Astrocyte of the cerebellum (primary cell): ENCODE data around the gene ARV1.

Experiments used
- DNase-seq: peaks from one replicate; pipeline ENCODE4 v3.0.0-alpha.2; 2011; ENCODE audit warnings: low read depth
- H3K4me3 ChIP-seq: 2 replicates; pipeline ENCODE4 v1.5.1; 2011; ENCODE audit warnings: mild to moderate bottlenecking, low read depth, low read length, moderate library complexity
- in situ Hi-C: cut with HindIII; loops from 2 replicates; pipeline ENCODE4 v1.10.0; 2017; ENCODE audit warnings: low sequenced_read_pairs
- TF ChIP-seq, protein P1 (sequence below): IDR thresholded peaks from 2 replicates; pipeline ENCODE4 v1.5.1; 2012; ENCODE audit warnings: low read length, low read depth, moderate library complexity, mild to moderate bottlenecking; ENCODE audit errors: missing control alignments

ARV1 gene

DNA sequence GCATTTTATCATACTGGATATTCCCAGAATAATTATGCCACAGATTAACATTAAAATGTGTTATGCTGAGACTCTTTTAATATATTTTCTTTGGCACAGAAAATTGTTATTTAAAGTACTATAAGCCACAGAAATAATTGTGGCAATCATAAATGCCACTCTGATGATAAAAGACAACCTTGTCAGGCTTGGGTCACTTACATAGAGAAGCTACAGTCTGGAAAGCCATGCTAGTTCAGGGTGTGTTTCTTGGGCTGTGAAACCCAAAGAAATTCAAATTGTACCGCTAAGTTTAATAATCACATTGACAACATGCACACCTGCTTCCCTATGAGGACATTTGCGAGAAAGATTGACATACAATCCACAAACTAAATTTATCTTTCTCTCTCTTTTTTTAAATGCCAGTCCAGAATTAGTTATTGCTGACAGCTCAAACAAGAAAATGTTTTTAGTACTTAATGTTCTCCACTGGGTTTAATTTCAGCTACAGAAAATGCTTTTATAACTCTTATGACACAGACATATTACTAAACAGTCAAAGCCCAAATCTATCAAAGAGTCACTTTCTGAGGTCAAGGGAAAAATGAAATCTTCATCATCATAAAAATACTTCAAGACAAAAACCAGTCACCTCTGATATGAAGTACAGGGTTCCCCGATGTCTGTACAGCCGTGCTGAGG is 38.9 kb upstream of the ARV1 start:
- TF ChIP-seq, protein P1, sequence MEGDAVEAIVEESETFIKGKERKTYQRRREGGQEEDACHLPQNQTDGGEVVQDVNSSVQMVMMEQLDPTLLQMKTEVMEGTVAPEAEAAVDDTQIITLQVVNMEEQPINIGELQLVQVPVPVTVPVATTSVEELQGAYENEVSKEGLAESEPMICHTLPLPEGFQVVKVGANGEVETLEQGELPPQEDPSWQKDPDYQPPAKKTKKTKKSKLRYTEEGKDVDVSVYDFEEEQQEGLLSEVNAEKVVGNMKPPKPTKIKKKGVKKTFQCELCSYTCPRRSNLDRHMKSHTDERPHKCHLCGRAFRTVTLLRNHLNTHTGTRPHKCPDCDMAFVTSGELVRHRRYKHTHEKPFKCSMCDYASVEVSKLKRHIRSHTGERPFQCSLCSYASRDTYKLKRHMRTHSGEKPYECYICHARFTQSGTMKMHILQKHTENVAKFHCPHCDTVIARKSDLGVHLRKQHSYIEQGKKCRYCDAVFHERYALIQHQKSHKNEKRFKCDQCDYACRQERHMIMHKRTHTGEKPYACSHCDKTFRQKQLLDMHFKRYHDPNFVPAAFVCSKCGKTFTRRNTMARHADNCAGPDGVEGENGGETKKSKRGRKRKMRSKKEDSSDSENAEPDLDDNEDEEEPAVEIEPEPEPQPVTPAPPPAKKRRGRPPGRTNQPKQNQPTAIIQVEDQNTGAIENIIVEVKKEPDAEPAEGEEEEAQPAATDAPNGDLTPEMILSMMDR = no peak
- no peak for DNase-seq
- in situ Hi-C loops = loop anchor here (25.0 kb wide), 1 partner anchor 272 kb away; no protein-coding TSS in a partner anchor
- no peak overlapping the region for H3K4me3 ChIP-seq

DNA sequence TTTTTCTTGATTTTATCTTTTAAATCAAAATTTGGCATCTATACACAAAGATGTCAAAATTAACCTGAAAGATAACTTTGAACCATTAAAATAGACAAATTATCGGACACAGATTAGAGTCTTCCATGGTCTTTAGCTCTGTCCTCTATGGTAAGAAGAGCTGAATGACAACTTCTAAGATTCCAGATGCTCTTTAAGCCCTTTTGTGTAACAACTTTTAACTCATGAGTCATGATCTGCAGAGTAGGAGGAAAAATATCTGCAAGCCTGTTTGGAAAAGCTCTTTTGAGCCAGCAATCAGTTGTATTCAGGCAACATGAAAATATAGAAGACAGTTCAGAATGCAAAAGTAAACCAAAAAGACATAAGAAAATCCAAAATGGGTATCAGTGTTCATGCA is 38.0 kb upstream of the ARV1 start:
- no peak overlapping the region for H3K4me3 ChIP-seq
- in situ Hi-C loops = loop anchor here (25.0 kb wide), 1 partner anchor 271 kb away; no protein-coding TSS in a partner anchor
- TF ChIP-seq, protein P1 = no peak
- DNase-seq = no peak

DNA sequence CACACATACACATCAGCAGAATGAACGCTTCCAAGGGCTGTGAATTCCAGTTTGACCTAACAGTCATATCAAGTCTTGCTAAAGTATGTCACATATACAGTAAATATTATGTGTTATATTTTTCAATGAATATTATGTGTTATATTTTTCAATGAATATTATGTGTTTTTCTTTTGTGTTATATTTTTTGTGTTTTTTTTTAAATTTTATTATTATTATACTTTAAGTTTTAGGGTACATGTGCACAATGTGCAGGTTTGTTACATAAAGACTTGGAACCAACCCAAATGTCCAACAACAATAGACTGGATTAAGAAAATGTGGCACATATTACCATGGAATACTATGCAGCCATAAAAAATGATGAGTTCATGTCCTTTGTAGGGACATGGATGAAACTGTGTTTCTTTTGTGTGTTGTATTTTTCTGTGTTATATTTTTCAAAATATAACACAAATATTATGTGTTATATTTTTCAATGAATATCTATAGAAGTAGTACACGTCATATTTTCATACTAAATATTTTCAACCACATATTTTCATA is 35.8 kb upstream of the ARV1 start:
- TF ChIP-seq, protein P1 = no peak
- in situ Hi-C loops = loop anchor here (25.0 kb wide), 1 partner anchor 269 kb away; no protein-coding TSS in a partner anchor
- no peak for DNase-seq
- no peak overlapping the region for H3K4me3 ChIP-seq

DNA sequence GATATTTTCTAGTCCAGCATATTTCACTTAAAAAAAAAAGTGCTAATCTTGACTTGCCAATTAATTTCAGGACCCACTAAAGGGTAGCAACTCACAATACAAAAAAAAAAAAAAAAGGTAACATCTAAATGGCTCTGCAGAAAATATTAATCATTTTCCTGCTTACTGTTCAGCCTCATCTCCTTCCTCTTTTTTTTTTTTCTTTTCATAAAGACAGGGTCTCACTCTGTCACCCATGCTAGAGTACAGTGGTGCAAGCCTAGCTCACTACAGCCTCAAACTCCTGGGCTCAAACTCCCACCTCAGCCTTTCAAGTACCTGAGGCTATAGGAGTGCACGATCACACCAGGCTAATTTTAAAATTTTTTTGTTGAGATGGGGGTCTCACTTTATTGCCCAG is 30.6 kb upstream of the ARV1 start:
- no peak for DNase-seq
- TF ChIP-seq, protein P1 = no peak
- H3K4me3 ChIP-seq = no peak overlapping the region
- in situ Hi-C loops = loop anchor here (25.0 kb wide), 1 partner anchor 264 kb away; no protein-coding TSS in a partner anchor

DNA sequence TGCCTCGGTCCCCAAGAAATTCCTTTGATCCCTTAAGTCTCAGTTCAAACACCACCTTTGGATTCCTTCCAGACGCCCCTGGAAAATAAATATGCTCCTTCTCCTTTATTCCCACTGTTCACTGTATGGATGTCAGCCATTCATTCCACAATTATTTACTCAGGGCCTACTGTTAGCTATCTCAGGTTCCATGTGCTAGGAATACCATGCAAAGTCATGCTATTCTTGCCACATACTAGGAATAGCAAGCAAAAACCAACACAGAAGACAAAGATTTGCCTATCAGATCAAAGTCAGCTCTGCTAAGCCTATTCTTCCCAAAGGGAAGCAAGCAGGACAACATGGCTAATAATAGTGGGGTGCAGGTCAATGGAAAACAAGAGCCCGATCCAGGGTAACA is 30.0 kb upstream of the ARV1 start:
- DNase-seq = no peak
- TF ChIP-seq, protein P1 = no peak
- in situ Hi-C loops = loop anchor here (25.0 kb wide), 1 partner anchor 263 kb away; no protein-coding TSS in a partner anchor
- H3K4me3 ChIP-seq = no peak overlapping the region

DNA sequence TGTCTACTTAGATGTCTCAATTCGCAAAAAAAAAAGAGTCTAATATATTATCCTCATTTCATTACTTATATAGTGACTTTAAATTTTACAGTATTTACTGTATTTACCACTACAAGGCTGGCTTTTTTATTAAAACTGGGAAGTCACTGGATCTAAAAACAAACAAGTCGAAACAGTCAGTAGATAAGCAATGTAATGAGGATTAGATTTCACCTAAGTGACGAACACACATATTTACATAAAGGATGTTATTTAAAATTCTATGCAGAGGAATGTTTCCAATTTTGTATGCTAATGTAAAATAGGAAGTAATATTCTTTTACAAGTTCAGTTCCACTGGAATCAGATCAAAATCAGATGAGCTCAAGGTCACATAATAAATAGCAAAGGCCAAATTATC is 28.5 kb upstream of the ARV1 start:
- no peak for DNase-seq

More for the DNA sequence above, 28.5 kb upstream of the ARV1 start:
- TF ChIP-seq, protein P1 = no peak
- no peak overlapping the region for H3K4me3 ChIP-seq
- in situ Hi-C loops = no loop called here
